HG03060 (cell line): Measurements from ENCODE around the gene MSRB1.
"Not testable (repeated sequence)": the region's sequence is repeated elsewhere in the genome, so short reads cannot be mapped to it uniquely, and the experiment has no call there.

Source experiments
- ATAC-seq: cut with Tn5 transposase; IDR thresholded peaks from one replicate; pipeline ENCODE4 v1.9.1; 2021; ENCODE audit warnings: low read depth, moderate number of reproducible peaks; ENCODE audit not compliant: unreplicated experiment

MSRB1 gene

GRCh38 chr16:1962161-1963153 lies 19.5 kb upstream of the MSRB1 start:
- ATAC-seq: not testable (repeated sequence)

GRCh38 chr16:1961651-1962067 lies 18.7 kb upstream of the MSRB1 start:
- no peak for ATAC-seq

- ATAC-seq: no peak
Measured at GRCh38 chr16:1960665-1961630, 17.9 kb upstream of the MSRB1 start.

GRCh38 chr16:1959269-1960039 lies 16.5 kb upstream of the MSRB1 start, which contains the start of gene NDUFB10:
TSS of gene NDUFB10 (plus strand) at chr16:1959538. CDS start at chr16:1959625, 87 bp downstream.
- ATAC-seq: no peak

- no peak for ATAC-seq
Measured at GRCh38 chr16:1958715-1959268, 15.8 kb upstream of the MSRB1 start.

- not testable (repeated sequence) for ATAC-seq
Measured at GRCh38 chr16:1958143-1958491, 15.1 kb upstream of the MSRB1 start.

- not testable (repeated sequence) for ATAC-seq
Measured at GRCh38 chr16:1957434-1958142, 14.6 kb upstream of the MSRB1 start.

- no peak for ATAC-seq
Measured at GRCh38 chr16:1953734-1954133, 10.7 kb upstream of the MSRB1 start.

GRCh38 chr16:1950559-1950958 lies 7.6 kb upstream of the MSRB1 start:
- ATAC-seq: no peak

- ATAC-seq: no peak
Measured at GRCh38 chr16:1950047-1950446, 7.0 kb upstream of the MSRB1 start.

- no peak for ATAC-seq
Measured at GRCh38 chr16:1949507-1949906, 6.5 kb upstream of the MSRB1 start.

GRCh38 chr16:1947369-1947670 lies 4.3 kb upstream of the MSRB1 start:
- no peak for ATAC-seq

- no peak for ATAC-seq
Measured at GRCh38 chr16:1946495-1947368, 3.7 kb upstream of the MSRB1 start.

GRCh38 chr16:1945559-1946391 lies 2.8 kb upstream of the MSRB1 start:
- no peak for ATAC-seq

GRCh38 chr16:1944612-1945199 lies 1.7 kb upstream of the MSRB1 start:
- no peak for ATAC-seq

GRCh38 chr16:1942047-1942809 lies 771 bp downstream of the MSRB1 start:
- ATAC-seq: no peak
